ENCODE measurements around the gene ECM2.
"Not testable (repeated sequence)": the region's sequence is repeated elsewhere in the genome, so short reads cannot be mapped to it uniquely, and the experiment has no call there.

Gene ECM2

GRCh38 chr9:92535940-92536850 is at the start of gene ECM2:
TSS of gene ECM2 (minus strand) at chr9:92535990. CDS start at chr9:92522866, 13,124 bp downstream.
- no peak for DNase-seq

- no peak for DNase-seq
Measured at GRCh38 chr9:92576175-92576574, 40.4 kb upstream of the ECM2 start.

- DNase-seq = not testable (repeated sequence)
Measured at GRCh38 chr9:92573612-92574011, 37.8 kb upstream of the ECM2 start.

DNA sequence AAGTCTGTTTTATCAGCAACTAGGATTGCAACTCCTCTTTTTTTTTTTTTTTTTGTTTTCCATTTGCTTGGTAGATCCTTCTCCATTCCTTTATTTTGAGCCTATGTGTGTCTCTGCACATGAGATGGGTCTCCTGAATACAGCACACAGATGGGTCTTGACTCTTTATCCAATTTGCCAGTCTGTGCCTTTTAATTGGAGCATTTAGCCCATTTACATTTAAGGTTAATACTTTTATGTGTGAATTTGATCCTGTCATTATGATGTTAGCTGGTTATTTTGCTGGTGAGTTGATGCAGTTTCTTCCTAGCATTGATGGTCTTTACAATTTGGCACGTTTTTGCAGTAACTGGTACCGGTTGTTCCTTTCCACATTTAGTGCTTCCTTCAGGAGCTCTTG is 36.1 kb upstream of the ECM2 start:
- DNase-seq = not testable (repeated sequence)

DNA sequence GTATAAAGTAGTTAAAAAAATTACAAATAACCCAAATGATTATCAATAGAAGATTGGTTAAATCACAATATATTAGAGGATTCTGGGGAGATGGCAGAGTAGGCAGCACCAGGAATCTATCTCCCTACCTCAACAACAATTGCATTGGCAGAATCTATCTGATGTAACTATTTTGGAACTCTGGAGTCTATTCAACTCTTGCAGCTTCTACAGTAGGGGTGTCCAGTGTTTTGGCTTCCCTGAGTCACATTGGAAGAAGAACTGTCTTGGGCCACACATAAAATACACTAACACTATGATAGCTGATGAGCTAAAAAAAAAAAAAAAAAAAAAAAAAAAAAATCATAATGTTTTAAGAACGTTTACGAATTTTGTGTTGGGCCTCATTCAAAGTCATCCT is 29.2 kb upstream of the ECM2 start:
- DNase-seq = no peak

DNA sequence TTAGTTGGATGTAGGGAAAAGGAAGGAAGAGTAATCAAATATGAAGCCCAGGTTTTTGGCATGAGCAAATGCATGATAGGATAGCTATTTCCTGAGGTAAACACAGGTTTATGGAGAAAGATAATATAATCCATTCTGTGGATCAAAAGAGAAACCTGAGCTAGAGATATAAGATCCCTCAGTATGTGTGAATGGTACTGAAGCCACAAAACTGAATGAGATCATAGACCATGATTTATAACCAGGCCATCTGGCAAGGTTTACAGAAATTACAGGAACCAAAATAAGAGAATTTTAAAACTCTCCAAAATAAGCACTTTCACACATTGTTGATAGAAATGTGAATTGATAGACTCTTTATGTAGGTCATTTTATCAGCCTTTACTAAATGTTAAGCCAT is 28.7 kb upstream of the ECM2 start:
- DNase-seq = no peak

DNA sequence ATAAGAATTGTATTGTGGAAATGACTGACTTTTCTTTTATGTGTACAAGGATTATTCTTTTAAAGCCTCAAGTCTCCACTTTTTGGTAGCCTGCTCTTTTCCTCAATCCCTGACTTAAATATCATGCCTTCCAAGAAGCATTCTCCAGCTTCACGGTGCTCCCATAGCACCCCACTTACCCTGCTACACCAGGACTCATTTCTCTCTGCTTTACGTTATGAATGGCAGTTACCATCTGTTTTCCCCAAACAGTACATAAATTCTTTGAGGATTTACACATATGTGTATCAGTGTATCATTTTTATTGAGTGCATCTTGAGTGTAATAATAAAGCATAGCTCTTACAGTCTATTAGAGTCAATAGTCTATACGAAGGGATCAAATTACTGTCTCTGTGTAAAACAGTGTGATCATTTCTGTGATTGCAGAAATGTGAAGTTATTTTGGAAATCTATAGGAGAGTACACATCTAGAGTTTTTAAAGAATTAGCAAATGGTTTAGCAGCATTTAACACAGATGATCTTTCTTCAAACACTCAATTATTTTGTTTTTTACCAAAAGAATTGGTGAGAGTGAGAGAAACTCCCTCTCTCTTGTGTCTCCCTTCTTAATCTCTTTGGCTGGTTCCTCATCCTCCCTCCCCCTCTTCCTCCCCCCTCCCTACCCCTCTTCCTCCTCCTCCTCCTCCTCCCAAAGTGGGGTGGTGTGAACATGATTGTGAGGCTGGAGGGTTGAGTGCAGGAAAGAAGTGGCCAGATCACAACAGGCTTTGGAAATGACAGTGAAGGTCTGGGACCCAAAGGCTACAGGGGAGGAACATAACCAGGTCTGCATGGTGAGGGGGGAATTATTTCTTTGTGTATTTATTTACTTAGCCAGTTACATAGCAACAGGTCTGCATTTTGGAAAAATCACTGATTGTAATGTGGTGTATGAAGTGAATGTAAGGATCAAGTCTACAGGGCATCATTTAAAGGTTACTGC is 27.6 kb upstream of the ECM2 start:
- DNase-seq = no peak

- DNase-seq = no peak
Measured at GRCh38 chr9:92562461-92562967, 26.7 kb upstream of the ECM2 start.

DNA sequence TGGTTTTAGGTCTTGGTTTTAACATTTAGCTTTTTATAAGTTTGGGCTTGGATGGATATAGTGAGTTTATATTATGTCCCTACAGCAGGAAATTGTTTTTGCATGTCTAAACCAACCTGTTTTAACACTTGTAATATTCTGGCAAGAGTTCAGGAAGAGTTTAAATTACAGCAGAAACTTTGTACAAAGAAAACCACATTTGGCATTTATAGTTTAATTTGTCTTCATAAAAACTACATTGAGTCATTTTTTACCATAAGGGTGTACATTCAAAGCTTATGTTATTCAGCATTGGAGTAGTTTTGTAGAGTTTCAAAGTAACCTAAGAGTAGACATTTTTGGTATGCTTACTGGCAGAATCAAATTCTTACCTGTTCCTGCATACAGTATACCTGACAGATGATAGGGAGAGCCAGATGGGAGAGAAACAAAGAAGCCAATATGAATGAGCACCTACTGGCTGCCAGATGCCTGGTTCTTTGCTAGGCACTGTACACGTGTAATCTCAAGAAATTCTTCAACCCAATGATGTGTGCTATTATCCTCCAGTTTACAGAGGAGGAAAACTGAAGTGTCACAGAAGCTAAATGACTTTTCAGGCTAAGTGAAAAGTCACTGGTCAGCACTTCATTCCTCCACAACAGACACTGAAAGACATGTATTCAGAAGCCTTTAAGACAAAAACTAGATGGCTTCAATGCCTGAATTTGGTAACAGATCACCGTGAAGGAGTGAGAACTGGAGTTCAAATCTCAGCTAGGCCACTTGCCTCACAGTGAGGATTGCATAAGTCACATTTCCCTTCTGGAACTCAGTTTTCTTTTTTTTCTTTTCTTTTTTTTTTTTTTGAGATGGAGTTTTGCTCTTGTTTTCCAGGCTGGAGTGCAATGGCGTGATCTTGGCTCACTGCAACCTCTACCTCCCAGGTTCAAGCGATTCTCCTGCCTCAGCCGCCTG is 25.9 kb upstream of the ECM2 start:
- no peak for DNase-seq

GRCh38 chr9:92558612-92559374 is 23.0 kb upstream of the ECM2 start:
- no peak for DNase-seq

GRCh38 chr9:92550765-92551164 is 15.0 kb upstream of the ECM2 start:
- no peak for DNase-seq

DNA sequence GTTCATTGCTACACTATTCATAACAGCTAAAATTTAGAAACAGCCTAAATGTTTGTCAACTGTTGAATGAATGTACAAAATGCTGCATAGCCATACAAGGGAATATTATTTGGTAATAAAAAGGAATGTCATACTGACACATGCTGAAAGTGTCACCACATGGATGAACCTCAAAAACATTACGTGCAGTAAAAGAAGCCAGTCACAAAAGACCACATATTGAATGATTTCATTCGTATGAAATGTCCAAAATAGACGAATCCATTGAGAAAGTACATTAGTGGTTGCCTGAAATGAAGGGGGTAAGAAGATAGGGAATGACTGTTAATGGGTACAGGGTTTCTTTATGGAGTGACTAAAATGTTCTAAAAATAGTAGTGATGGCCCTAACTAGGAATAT is 11.6 kb upstream of the ECM2 start:
- DNase-seq = no peak

GRCh38 chr9:92545002-92545510 is 9.3 kb upstream of the ECM2 start:
- no peak for DNase-seq

DNA sequence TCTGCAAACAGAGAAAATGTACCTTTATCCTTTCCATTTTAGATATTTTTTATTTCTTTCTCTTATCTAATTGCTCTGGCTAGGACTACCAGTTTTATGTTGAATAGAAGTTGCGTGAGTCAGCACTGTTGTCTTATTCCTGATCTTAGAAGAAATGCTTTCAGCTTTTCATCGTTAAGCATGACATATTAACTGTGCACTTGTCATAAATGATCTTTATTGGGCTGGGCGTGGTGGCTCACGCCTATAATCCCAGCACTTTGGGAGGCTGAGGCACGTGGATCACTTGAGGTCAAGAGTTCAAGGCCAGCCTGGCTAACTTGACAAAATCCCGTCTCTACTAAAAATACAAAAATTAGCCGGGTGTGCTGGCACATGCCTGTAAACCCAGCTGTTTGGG is 8.2 kb upstream of the ECM2 start:
- DNase-seq = no peak

DNA sequence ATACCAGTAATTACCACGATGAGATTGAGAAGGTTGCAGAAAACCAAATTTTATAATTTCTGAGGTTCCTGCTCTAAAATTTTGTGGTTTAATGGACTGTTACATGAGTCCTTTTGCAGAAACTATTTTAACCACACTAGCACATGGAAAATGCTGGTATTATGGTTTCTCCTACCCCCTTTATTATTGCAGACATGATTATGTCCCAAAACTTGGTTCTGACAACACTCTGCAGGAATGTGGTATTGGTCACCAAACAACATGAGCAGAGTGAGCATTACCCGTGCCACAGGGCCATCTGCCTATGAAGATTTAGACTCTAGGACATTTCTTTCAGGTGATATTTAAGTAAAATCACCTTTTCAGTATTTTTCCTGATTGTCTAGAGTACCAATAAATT is 2.8 kb upstream of the ECM2 start:
- no peak for DNase-seq

GRCh38 chr9:92534674-92535073 is 1.1 kb downstream of the ECM2 start:
- no peak for DNase-seq

DNA sequence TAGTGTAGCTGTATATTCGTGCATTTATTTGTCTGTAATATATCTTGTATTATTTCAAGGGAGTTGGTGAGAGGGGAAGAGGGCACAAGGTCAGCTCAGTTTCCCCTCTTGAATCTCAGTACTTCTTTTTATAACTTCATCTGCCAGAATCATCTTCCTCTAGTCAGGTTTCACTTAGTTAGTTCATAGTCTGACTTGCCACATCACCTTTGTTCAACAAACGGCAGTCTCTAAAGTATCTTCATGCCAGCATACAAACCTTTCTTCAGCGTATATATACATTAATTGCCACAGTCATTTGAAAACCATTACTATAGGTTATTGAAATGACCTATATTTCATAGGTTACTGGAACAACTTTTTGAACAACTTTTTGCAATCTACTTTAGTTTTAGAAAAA is 1.6 kb downstream of the ECM2 start:
- DNase-seq = no peak

GRCh38 chr9:92530893-92531292 is 4.9 kb downstream of the ECM2 start:
- no peak for DNase-seq

GRCh38 chr9:92529124-92529523 is 6.7 kb downstream of the ECM2 start:
- no peak for DNase-seq

DNA sequence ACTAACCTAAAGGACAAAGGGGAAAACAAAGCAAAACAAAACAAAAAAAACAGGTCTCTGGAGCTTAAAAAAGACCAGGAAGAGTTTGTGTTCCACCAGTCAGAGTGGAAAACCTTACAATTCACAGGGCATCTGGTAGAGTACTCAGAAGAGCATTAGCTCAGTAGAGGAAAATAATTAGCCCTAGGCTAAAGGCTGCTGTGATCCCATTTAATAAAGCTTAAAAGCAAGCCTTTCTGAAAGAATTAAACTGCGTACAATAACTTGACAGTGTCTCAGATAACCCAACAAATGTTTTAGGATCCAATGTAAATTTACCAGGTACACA is 7.3 kb downstream of the ECM2 start:
- no peak for DNase-seq

- no peak for DNase-seq
Measured at GRCh38 chr9:92527832-92528521, 7.8 kb downstream of the ECM2 start.
